B cell (primary cell): ENCODE measurements around the gene NPBWR2. TPM values are rescaled to one million over a fixed set of nuclear protein-coding genes. Genes with fewer than 3 reads are reported as not detected.
A peak's percentile ranks its signal among the peaks of the same experiment; 100 is the strongest.

Experiments used
- ATAC-seq: fragments of 200-7000 bp; cut with Tn5 transposase; one replicate; pipeline ENCODE4 v1.10.0; 2021; ENCODE audit warnings: low read depth, mild to moderate bottlenecking, moderate number of reproducible peaks, moderate library complexity
- CTCF ChIA-PET: fragments of 350-600 bp; sonication (Branson Sonifier 250); formaldehyde crosslinking; loops from one replicate; lab custom pipeline; 2021; ENCODE audit warnings: antibody characterized with exemption, inconsistent platforms; lab: Charles Lee
- POLR2A ChIA-PET: fragments of 350-600 bp; sonication (Branson Sonifier 250); formaldehyde crosslinking; loops from one replicate; lab custom pipeline; 2021; ENCODE audit warnings: antibody characterized with exemption; lab: Charles Lee
- DNase-seq: peaks from one replicate; pipeline ENCODE4 v3.0.0; 2013
- H2AFZ ChIP-seq: 2 replicates; pipeline ENCODE4 v1.6.1; 2012; ENCODE audit warnings: mild to moderate bottlenecking, low read depth, low read length; ENCODE audit not compliant: insufficient read depth, poor library complexity, severe bottlenecking
- H3K27ac ChIP-seq, 2 donors: 1 replicate in 1 of 2; 2 replicates in 1 of 2; pipeline ENCODE4 v1.5.1; 2012 to 2013; ENCODE audit warnings: low read length in 2 of 2, mild to moderate bottlenecking in 2 of 2, moderate library complexity in 1 of 2
- H3K27me3 ChIP-seq, 4 experiments: fragments of 200-600 bp in 1 of 4; sonication (generic) in 1 of 4; replicated peaks in 1 of 4; 1 replicate in 2 of 4; 2 replicates in 2 of 4; pipeline versions ENCODE4 v1.6.1 to v1.7.0; 2013 to 2016; ENCODE audit warnings: low read length in 3 of 4, mild to moderate bottlenecking in 2 of 4, mixed read lengths in 1 of 4, moderate library complexity in 1 of 4; ENCODE audit not compliant: insufficient read depth in 4 of 4, control insufficient read depth in 3 of 4; ENCODE audit errors: control extremely low read depth in 1 of 4
- H3K36me3 ChIP-seq, 2 experiments: replicated peaks in 1 of 2; 1 replicate in 1 of 2; 2 replicates in 1 of 2; pipeline versions ENCODE4 v1.6.1 to v1.7.1; 2013; ENCODE audit warnings: low read length in 1 of 2; ENCODE audit not compliant: insufficient read depth in 2 of 2, control insufficient read depth in 1 of 2; ENCODE audit errors: control extremely low read depth in 1 of 2, extremely low read depth in 1 of 2
- H3K4me1 ChIP-seq, 2 donors: fragments of 200-600 bp in 1 of 2; sonication (generic) in 1 of 2; 1 replicate in 1 of 2; 2 replicates in 1 of 2; pipeline versions ENCODE4 v1.5.1 to v1.6.1; 2013 to 2017; ENCODE audit warnings: low read length in 2 of 2; ENCODE audit not compliant: control insufficient read depth in 2 of 2, insufficient read depth in 2 of 2
- H3K4me2 ChIP-seq: replicated peaks from 2 replicates; pipeline ENCODE3; 2012; ENCODE audit warnings: mild to moderate bottlenecking, low read depth, low read length; ENCODE audit not compliant: poor library complexity, severe bottlenecking
- H3K4me3 ChIP-seq, 5 experiments: fragments of 200-600 bp in 1 of 5; sonication (generic) in 1 of 5; 1 replicate in 3 of 5; 2 replicates in 2 of 5; pipeline versions ENCODE4 v1.5.1 to v1.7.0; 2011 to 2016; ENCODE audit warnings: low read length in 4 of 5, mild to moderate bottlenecking in 4 of 5, low read depth in 2 of 5, control low read depth in 1 of 5, moderate library complexity in 1 of 5; ENCODE audit not compliant: insufficient read depth in 1 of 5; ENCODE audit errors: control extremely low read depth in 1 of 5, extremely low read depth in 1 of 5
- H3K79me2 ChIP-seq: fragments of 200-600 bp; sonication (generic); one replicate; pipeline ENCODE4 v1.6.0; 2016; ENCODE audit warnings: low read length; ENCODE audit not compliant: control insufficient read depth, insufficient read depth
- H3K9ac ChIP-seq: fragments of 200-600 bp; sonication (generic); 2 replicates; pipeline ENCODE4 v1.6.1; 2017; ENCODE audit warnings: mild to moderate bottlenecking, low read length, moderate library complexity
- H3K9me3 ChIP-seq, 3 donors: one replicate each; pipeline versions ENCODE4 v1.6.1 to v1.7.1; 2013; ENCODE audit warnings: low read length in 2 of 3; ENCODE audit not compliant: control insufficient read depth in 2 of 3, insufficient read depth in 1 of 3; ENCODE audit errors: control extremely low read depth in 1 of 3
- H4K20me1 ChIP-seq: 2 replicates; pipeline ENCODE4 v1.6.0; 2012; ENCODE audit warnings: mild to moderate bottlenecking, low read length; ENCODE audit not compliant: insufficient read depth, control insufficient read depth, poor library complexity, severe bottlenecking
- H3K27ac Mint-ChIP-seq: one replicate; pipeline ENCODE4 v1.8.0; 2021; ENCODE audit warnings: mixed read lengths
- H3K27me3 Mint-ChIP-seq: one replicate; pipeline ENCODE4 v1.8.0; 2021; ENCODE audit warnings: mixed read lengths
- H3K4me1 Mint-ChIP-seq: one replicate; pipeline ENCODE4 v1.8.0; 2021; ENCODE audit warnings: mixed read lengths
- H3K4me3 Mint-ChIP-seq: one replicate; pipeline ENCODE4 v1.8.0; 2021; ENCODE audit warnings: mixed read lengths
- H3K9me3 Mint-ChIP-seq: one replicate; pipeline ENCODE4 v1.8.0; 2022; ENCODE audit warnings: mixed read lengths; ENCODE audit not compliant: insufficient read depth
- EZH2 ChIP-seq: IDR thresholded peaks from 2 replicates; pipeline ENCODE4 v1.6.1; 2012; ENCODE audit warnings: borderline replicate concordance, low read depth, mild to moderate bottlenecking, moderate library complexity, low read length; ENCODE audit not compliant: insufficient read depth, poor library complexity, severe bottlenecking
- WGBS: methylation state at CpG from one replicate; pipeline ENCODE4 v1.1.5; 2013; ENCODE audit warnings: missing lambda C conversion rate; ENCODE audit not compliant: insufficient coverage; 5-methylcytosine and 5-hydroxymethylcytosine counted together
- intact Hi-C: fragments of 100-400 bp; cut with micrococcal nuclease; formaldehyde crosslinking; loops from one replicate; pipeline ENCODE4 v1.10.0; 2022
- polyA plus RNA-seq: library from polyadenylated mRNA; depleted of rRNA; stranded (reverse); fragments of >200 nt; gene quantifications from 2 replicates; pipeline ENCODE4 v1.2.3, GENCODE V29; 2012
- total RNA-seq, 2 donors: library from RNA; stranded (reverse); fragments of 120-200 nt in 1 of 2; gene quantifications; 1 replicate in 1 of 2; 2 replicates in 1 of 2; pipeline versions ENCODE4 v1.2.3 to v1.2.4, GENCODE V29; 2013 to 2022
- TF ChIP-seq, protein P1 (sequence below): fragments of 200-600 bp; IDR thresholded peaks from one replicate; pipeline ENCODE4 v1.8.0; 2022; ENCODE audit warnings: antibody characterized with exemption, mild to moderate bottlenecking

NPBWR2 gene
- total and polyA plus RNA-seq, 2 donors (not counting 1 experiment from before 2014, with no cell fraction given) = 0.21 TPM; not detected in 1

DNA sequence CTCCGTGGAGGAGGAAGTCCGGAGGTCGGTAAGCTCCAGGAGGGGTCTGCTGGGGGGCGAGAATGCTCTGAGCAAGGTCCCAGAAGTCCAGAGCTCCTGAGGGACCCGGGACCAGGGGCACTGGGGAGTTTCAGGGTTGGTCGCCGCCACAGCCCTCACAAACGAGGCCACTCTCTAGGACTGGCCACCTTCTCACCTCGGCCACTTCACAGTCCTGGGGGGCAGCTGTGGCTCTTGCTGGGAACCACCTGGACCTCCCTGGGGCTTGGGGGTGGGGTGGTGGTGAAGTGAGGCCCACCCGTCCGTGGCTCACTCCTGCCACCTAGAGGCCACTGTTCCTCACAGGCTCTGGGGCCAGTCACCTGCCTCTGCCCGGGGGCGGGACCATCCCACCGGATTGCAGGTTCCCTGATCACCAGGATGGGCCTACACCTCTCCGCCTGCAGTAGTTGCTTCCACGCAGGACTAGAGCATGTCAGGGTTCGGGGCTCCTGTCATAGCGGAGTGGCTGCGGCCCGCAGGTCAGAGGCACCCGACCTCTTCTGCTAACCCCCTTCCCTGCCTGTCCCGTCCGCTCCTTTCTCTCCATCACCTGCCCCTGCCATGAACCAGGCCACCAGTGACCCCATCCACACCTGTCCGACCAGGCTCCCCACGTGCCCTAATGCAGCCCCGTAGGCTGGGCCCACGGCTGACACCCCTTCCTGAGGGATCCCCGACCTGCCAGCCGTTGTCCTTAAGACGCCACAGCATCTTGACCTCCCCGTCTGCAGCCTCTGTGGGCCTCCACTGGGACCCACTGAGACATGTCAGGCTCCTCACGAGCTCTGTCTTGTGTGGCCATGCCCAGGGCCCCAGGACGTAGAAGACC lies 49.5 kb downstream of the NPBWR2 start:
- intact Hi-C loops = loop anchor here (1.0 kb wide), 1 partner anchor 20 kb away; no protein-coding TSS in a partner anchor
- peaks cover 0 to 8% (median 0%) of the 10 kb centered on the region in 3 donors for H3K9me3 ChIP-seq
- Mint-ChIP-seq H3K4me3 (peak overlapping the region; percentile 39), H3K9me3 (no peaks in the 10 kb centered on the region), H3K27ac (peak overlapping the region; percentile 56), H3K4me1 (peaks cover 16% of the 10 kb centered on the region), H3K27me3 (peaks cover 20% of the 10 kb centered on the region)
- no peaks in the 10 kb centered on the region for H3K36me3 ChIP-seq
- peak overlapping the region; percentile 36 for H3K4me2 ChIP-seq
- peak; percentile 80 for DNase-seq
- H4K20me1 ChIP-seq = no peaks in the 10 kb centered on the region
- peaks cover 0 to 34% (median 11%) of the 10 kb centered on the region in 4 experiments for H3K27me3 ChIP-seq
- H3K27ac ChIP-seq = no peak overlapping the region
- 39% methylated on average over 30 of the region's 33 CpGs for WGBS
- H2AFZ ChIP-seq = peak overlapping the region; percentile 27
- no peak for TF ChIP-seq EZH2
- TF ChIP-seq, protein P1, sequence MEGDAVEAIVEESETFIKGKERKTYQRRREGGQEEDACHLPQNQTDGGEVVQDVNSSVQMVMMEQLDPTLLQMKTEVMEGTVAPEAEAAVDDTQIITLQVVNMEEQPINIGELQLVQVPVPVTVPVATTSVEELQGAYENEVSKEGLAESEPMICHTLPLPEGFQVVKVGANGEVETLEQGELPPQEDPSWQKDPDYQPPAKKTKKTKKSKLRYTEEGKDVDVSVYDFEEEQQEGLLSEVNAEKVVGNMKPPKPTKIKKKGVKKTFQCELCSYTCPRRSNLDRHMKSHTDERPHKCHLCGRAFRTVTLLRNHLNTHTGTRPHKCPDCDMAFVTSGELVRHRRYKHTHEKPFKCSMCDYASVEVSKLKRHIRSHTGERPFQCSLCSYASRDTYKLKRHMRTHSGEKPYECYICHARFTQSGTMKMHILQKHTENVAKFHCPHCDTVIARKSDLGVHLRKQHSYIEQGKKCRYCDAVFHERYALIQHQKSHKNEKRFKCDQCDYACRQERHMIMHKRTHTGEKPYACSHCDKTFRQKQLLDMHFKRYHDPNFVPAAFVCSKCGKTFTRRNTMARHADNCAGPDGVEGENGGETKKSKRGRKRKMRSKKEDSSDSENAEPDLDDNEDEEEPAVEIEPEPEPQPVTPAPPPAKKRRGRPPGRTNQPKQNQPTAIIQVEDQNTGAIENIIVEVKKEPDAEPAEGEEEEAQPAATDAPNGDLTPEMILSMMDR = peak; percentile 83
- ChIA-PET CTCF (interaction anchor here (0.6 to 3.2 kb wide), 16 partner anchors 8 to 561 kb away, joined by 3 to 22 read pairs (median 4); partner anchors contain the start of genes LKAAEAR1, PRPF6, SAMD10 and UCKL1), POLR2A (no interaction called here)
- no peak overlapping the region for H3K9ac ChIP-seq
- peak; percentile 75 for ATAC-seq
- peaks cover 16 to 27% of the 10 kb centered on the region in 2 donors for H3K4me1 ChIP-seq
- no peak overlapping the region for H3K4me3 ChIP-seq
- H3K79me2 ChIP-seq = no peaks in the 10 kb centered on the region
